ENCODE measurements around the gene PAOX.

- TF ChIP-seq CTCF (IDR thresholded peaks at IDR 0.05) (no peak), POLR2A (IDR thresholded peaks at IDR 0.05) (no peak), POLR2AphosphoS5 (IDR thresholded peaks at IDR 0.05) (no peak), EP300 (IDR thresholded peaks at IDR 0.05) (no peak)
These were observed 24.3 kb upstream of the PAOX start for GRCh38 chr10:133354672-133355240.
